ENCODE data around the gene TSPAN19.

The TSPAN19 gene

DNA sequence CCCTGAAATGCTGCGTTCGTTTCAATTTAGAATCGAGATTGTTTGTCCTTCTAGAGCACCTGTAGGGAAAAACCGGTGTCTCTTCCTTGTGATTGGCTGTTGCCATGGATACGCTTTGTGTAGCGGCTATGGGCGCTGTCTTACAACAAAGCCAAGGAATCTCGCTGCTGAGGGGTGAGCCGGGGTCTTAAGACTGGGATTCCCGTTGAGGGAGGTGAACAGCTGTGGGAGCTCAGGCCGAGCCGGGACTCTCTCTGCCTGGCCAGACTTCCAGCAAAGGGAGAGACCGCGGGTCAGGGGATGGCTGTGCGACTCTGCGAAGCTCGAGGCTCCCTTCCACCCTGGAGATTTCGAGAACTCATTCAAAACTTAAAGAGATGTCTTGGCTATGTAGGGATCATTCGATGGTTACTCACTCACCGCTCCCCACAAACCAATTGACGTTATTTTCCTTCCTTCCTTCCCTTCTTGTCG lies at the start of gene TSPAN19, which contains the start of gene LRRIQ1:
Gene TSPAN19 (minus strand): TSS at position 44 of the 474 bp plus-strand sequence. CDS start 6,331 bp downstream, outside the sequence.
Gene LRRIQ1 (plus strand): TSS at position 118 of the 474 bp plus-strand sequence. CDS start 1,826 bp downstream, outside the sequence.
- no peaks in the 10 kb centered on the region for H3K9me3 Mint-ChIP-seq
- H3K27ac Mint-ChIP-seq: peak within 1 kb of the TSS; percentile 19 to 77 (median 65)
- H3K4me3 Mint-ChIP-seq: peak within 1 kb of the TSS; percentile 85 to 89 (median 87)
- TF ChIP-seq, protein P1, sequence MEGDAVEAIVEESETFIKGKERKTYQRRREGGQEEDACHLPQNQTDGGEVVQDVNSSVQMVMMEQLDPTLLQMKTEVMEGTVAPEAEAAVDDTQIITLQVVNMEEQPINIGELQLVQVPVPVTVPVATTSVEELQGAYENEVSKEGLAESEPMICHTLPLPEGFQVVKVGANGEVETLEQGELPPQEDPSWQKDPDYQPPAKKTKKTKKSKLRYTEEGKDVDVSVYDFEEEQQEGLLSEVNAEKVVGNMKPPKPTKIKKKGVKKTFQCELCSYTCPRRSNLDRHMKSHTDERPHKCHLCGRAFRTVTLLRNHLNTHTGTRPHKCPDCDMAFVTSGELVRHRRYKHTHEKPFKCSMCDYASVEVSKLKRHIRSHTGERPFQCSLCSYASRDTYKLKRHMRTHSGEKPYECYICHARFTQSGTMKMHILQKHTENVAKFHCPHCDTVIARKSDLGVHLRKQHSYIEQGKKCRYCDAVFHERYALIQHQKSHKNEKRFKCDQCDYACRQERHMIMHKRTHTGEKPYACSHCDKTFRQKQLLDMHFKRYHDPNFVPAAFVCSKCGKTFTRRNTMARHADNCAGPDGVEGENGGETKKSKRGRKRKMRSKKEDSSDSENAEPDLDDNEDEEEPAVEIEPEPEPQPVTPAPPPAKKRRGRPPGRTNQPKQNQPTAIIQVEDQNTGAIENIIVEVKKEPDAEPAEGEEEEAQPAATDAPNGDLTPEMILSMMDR (IDR thresholded peaks at IDR 0.05; ENCODE audit: unreplicated experiment in 3 of 3): no peak
- peaks cover 5% of the 10 kb centered on the region for H3K27me3 Mint-ChIP-seq (ENCODE audit: low read depth)
- H3K36me3 Mint-ChIP-seq (ENCODE audit: low read depth): no peaks in the 10 kb centered on the region
- peaks cover 6% of the 10 kb centered on the region for H3K4me1 Mint-ChIP-seq

DNA sequence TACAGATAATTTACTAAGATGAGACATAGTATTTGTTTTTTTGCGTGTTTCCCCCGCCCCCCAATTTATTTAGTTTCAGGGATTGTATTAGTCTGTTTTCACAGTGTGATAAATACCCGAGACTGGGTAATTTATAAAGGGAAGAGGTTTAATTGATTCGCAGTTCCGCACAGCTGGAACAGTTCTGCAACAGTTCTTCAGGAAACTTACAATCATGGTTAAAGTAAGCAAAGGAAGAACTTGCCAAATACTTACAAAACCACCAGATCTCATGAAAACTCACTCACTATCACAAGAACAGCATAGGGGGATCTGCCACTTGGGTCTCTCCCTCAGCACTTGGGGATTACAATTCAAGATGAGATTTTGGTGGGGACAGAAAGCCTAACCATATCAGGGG lies 49.0 kb upstream of the TSPAN19 start:
- no peaks in the 10 kb centered on the region for H3K4me1 Mint-ChIP-seq

DNA sequence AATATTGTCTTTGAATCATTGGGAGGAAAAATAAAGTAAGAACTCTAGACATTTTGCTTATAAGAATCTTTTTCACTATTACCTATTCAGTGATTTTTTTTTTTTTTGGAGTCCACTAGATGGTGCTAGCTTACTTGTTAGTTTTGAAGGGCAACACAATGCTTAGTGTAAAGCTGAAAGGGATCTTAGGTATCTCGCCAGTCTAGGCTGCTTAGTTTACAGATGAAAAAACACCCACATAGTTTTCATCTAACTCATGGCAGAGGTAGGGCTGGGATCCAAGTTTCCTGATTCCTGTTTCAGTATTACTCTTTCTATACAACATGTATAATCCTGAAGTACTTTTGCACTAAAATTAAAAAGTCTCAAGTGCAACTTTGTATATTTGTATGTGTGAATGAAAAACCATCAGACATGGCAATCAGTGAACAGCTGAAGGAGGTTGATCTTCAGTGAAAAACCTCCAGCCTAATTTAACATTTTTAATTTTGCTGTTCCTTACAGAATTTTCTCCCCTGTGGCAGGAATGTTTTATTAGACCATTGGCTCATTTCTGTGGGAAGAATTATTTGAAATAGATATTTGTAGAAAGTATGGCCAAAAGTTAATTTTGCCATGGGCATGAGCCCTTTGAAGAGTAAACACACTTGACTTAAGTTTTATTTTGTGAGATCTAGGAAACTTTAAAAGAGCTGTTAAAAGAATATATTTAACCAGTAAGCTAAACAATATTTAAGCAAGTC lies 40.8 kb upstream of the TSPAN19 start:
- TF ChIP-seq, protein P1 (IDR thresholded peaks at IDR 0.05; ENCODE audit: unreplicated experiment in 3 of 3): peak; percentile 55 to 69 (median 58)
- Mint-ChIP-seq H3K27ac (peak overlapping the region; percentile 15 to 70 (median 57)), H3K4me1 (peaks cover 4% of the 10 kb centered on the region), H3K9me3 (no peaks in the 10 kb centered on the region), H3K27me3 (ENCODE audit: low read depth) (peaks cover 4% of the 10 kb centered on the region), H3K4me3 (no peak overlapping the region), H3K36me3 (ENCODE audit: low read depth) (no peaks in the 10 kb centered on the region)

More for the DNA sequence above, 49.0 kb upstream of the TSPAN19 start:
- Mint-ChIP-seq H3K27ac (no peak overlapping the region), H3K27me3 (ENCODE audit: low read depth) (no peaks in the 10 kb centered on the region), H3K4me3 (no peak overlapping the region), H3K9me3 (peaks cover 13% of the 10 kb centered on the region), H3K36me3 (ENCODE audit: low read depth) (no peaks in the 10 kb centered on the region)
- TF ChIP-seq, protein P1 (IDR thresholded peaks at IDR 0.05; ENCODE audit: unreplicated experiment in 3 of 3): no peak

DNA sequence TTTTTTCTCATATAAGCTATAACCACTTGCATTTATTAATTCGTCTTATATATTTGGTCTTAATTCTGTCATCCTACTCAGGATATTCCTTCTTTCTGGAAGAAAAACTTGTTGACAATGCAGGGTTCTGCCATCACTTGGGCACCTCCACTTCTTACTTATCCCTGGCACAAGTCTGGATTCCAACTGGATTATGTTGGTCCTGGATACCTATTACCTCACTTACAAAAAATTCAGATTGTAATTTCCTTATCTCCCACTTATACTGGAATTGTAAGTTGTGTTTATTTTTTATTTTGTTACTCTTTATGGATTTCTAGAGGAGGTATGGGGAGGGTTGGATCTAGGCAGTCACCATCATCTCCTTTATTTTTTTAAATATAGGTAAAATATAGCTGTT lies 36.7 kb upstream of the TSPAN19 start:
- Mint-ChIP-seq H3K36me3 (ENCODE audit: low read depth) (no peaks in the 10 kb centered on the region), H3K27ac (no peak overlapping the region), H3K4me1 (peaks cover 4% of the 10 kb centered on the region), H3K27me3 (ENCODE audit: low read depth) (peaks cover 4% of the 10 kb centered on the region), H3K4me3 (no peak overlapping the region), H3K9me3 (no peaks in the 10 kb centered on the region)
- TF ChIP-seq, protein P1 (IDR thresholded peaks at IDR 0.05; ENCODE audit: unreplicated experiment in 3 of 3): no peak

DNA sequence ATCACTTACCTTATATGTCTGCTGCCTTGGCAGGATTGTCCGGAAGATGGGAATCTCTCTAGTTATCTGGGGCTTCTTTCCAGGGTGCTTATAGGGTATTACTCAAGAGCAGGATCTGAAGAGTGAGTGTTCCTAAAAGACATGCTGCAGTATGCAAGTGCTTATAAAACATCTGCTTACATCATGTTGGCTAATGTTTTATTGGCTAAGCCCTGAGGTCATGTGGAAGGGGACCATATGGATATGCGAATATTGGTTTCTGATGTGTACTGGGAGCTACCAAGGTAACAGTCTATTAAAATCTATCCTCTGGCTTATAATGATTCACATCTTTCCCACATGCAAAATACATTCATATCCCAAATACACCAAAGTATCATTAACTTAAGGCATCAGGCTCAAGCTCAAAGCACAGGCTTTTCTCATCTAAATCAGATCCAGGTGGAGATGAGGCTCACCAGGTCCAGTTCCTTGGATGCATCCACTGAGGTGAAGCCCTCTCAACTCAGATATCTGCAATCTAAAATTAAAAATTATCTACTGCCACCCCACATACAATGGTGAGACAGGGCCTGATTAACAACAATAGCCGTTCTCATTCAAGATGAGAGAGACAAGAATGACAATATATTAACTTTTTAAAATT lies 29.9 kb upstream of the TSPAN19 start:
- Mint-ChIP-seq H3K27ac (no peak overlapping the region), H3K36me3 (ENCODE audit: low read depth) (no peaks in the 10 kb centered on the region), H3K4me1 (no peaks in the 10 kb centered on the region), H3K9me3 (no peaks in the 10 kb centered on the region), H3K27me3 (ENCODE audit: low read depth) (no peaks in the 10 kb centered on the region), H3K4me3 (no peak overlapping the region)
- TF ChIP-seq, protein P1 (IDR thresholded peaks at IDR 0.05; ENCODE audit: unreplicated experiment in 3 of 3): no peak
